GM21576 (cell line): Measurements from ENCODE around the gene ICAM3.
"Not testable (repeated sequence)": the region's sequence is repeated elsewhere in the genome, so short reads cannot be mapped to it uniquely, and the experiment has no call there.

Experiments used
- ATAC-seq: cut with Tn5 transposase; IDR thresholded peaks from one replicate; pipeline ENCODE4 v1.9.1; 2021; ENCODE audit warnings: mild to moderate bottlenecking, moderate library complexity; ENCODE audit not compliant: unreplicated experiment

Gene ICAM3

GRCh38 chr19:10339380-10339960 lies at the start of gene ICAM3:
ICAM3 (minus strand) TSS chr19:10339624; CDS start chr19:10339614, 10 bp downstream.
- ATAC-seq = peak; percentile 72

- no peak for ATAC-seq
Observed at GRCh38 chr19:10388957-10389356, 49.5 kb upstream of the ICAM3 start.

GRCh38 chr19:10384580-10384979 lies 45.2 kb upstream of the ICAM3 start:
- ATAC-seq = no peak

GRCh38 chr19:10383223-10383499 lies 43.7 kb upstream of the ICAM3 start:
- not testable (repeated sequence) for ATAC-seq

- ATAC-seq = peak; percentile 88
Observed at GRCh38 chr19:10380313-10381102, 41.1 kb upstream of the ICAM3 start, which contains the start of gene TYK2. TYK2 (minus strand) TSS chr19:10380572; CDS start chr19:10378406, 2,166 bp downstream.

GRCh38 chr19:10379880-10380312 lies 40.5 kb upstream of the ICAM3 start:
- ATAC-seq = no peak

- no peak for ATAC-seq
Observed at GRCh38 chr19:10378124-10378523, 38.7 kb upstream of the ICAM3 start.

GRCh38 chr19:10377140-10377640 lies 37.8 kb upstream of the ICAM3 start:
- not testable (repeated sequence) for ATAC-seq

GRCh38 chr19:10374931-10375330 lies 35.5 kb upstream of the ICAM3 start:
- ATAC-seq = no peak

- ATAC-seq = no peak
Observed at GRCh38 chr19:10372690-10373089, 33.3 kb upstream of the ICAM3 start.

- ATAC-seq = no peak
Observed at GRCh38 chr19:10368101-10368803, 28.8 kb upstream of the ICAM3 start.

- not testable (repeated sequence) for ATAC-seq
Observed at GRCh38 chr19:10366950-10367512, 27.6 kb upstream of the ICAM3 start.

GRCh38 chr19:10365518-10365917 lies 26.1 kb upstream of the ICAM3 start:
- no peak for ATAC-seq

- ATAC-seq = no peak
Observed at GRCh38 chr19:10364644-10365043, 25.2 kb upstream of the ICAM3 start.

GRCh38 chr19:10363789-10364281 lies 24.4 kb upstream of the ICAM3 start:
- ATAC-seq = no peak

GRCh38 chr19:10362259-10362658 lies 22.8 kb upstream of the ICAM3 start:
- ATAC-seq = no peak

GRCh38 chr19:10361569-10362011 lies 22.2 kb upstream of the ICAM3 start:
- no peak for ATAC-seq

GRCh38 chr19:10356431-10356830 lies 17.0 kb upstream of the ICAM3 start:
- no peak for ATAC-seq

GRCh38 chr19:10353793-10354391 lies 14.5 kb upstream of the ICAM3 start:
- ATAC-seq = no peak

GRCh38 chr19:10352764-10353671 lies 13.6 kb upstream of the ICAM3 start:
- ATAC-seq = no peak
